Sciatic nerve (tissue), 2 donors: ENCODE results near the gene TLE5. TPM values are rescaled to one million over a fixed set of nuclear protein-coding genes. Genes with fewer than 3 reads are reported as not detected.

Experiments used
- ATAC-seq: fragments of 200-7000 bp; cut with Tn5 transposase; one replicate; pipeline ENCODE4 v1.9.1; 2020; ENCODE audit warnings: mild to moderate bottlenecking, moderate library complexity
- DNase-seq: peaks from one replicate; pipeline ENCODE4 v3.0.0-alpha.2; 2020; ENCODE audit warnings: low spot score
- intact Hi-C: fragments of 100-400 bp; cut with DNase I; formaldehyde crosslinking; loops from one replicate; pipeline ENCODE4 v1.14.2; 2022
- total RNA-seq: library from RNA; stranded (reverse); fragmentation: NEBNext Ultra II Directional; extraction: Animal tissue kit (Norgen Biotek cat#: 25700); gene quantifications from one replicate; pipeline ENCODE4 v1.2.1, GENCODE V29; 2021
- donor health status: DM: no; HTN: no; CAD: no.
- donor health status: DM: no; HTN: no; CAD: no.

TLE5 gene, protein sequence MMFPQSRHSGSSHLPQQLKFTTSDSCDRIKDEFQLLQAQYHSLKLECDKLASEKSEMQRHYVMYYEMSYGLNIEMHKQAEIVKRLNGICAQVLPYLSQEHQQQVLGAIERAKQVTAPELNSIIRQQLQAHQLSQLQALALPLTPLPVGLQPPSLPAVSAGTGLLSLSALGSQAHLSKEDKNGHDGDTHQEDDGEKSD
- 708 TPM for total RNA-seq

DNA sequence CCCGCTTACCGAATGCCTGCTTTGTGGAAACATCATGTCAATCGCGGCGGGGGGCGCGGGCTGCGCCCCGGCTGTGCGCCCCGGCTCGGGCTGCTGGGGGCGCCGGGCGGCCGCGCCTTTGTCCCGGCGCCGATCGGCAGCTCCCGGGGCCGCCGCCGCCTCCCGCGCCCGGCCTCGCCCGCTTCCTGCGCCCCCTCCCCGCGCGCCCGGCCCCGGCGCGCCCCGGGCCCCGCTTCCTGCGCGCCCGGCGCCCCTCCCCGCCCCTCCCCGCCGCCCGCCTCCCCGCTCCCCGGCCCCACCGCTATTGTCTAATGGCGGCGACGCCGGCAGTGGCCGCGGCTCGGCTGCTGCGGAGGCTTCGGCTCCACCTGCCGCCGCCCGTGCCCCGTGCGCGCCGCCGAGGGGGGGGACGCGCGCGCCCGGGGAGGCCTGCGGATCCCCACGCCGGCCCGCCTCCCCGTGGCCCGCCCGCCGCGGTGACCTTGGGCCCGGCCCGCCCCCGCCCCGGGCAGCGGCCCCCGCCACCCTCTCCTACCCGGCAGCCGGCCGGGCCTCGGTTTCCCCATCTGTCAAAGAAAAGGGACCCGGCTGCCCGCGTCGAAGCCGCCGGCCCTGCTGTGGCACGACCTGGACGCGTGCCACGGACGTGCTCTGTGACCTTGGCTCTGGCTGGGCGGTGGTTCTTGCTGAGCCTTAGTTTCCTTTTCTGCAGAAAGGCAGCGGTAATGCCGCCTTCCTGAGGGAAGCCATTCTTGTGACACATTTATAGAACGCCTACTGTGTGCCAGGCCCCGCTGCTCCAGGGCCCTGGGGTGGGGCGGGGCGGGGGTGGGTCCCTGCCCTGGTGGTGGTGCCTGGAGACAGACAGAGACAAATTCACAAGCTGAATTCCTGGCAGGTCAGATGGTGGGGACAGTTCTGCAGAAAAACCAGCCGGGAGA is at the start of gene TLE5:
TSS of gene TLE5 (minus strand) at position 331 of the 941 bp plus-strand sequence. CDS start at position 36, 295 bp downstream.
- peak; percentile 80 for DNase-seq

DNA sequence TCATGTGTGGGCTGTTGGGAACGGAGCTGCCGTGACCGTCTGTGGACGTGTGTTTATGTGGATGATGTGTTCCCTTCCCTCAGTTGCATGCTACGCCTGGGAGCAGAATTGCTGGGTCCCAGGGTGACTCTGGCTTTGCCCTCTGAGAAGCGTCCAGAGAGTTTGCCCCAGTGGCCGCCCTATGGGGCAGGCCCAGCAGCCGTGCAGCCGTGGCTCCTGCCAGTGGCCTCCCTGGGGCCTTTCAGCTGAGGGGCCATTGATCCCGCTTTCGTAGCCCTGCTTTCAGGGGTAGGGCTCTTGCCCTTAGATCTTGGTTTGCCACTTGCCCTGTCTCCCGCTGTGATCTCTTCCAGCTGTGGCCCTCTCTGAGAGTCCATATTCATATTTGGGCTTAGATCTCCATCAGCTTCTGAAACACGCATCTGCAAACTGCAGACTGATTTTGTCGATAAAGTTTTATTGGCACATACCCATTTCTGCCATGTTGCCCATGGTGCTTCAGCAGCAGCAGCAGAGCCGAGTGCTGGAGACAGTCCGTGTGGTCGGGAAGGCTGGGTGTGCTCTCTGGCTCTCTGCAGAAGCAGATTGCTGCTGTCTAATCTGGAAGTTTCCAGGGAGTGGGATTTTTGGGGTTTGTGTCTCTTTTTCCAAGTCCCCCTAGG is 49.4 kb upstream of the TLE5 start:
- ATAC-seq (no peak), DNase-seq (no peak)
- intact Hi-C loops = no loop called here

More for the DNA sequence above, at the start of gene TLE5:
- intact Hi-C loops = no loop called here
- peak; percentile 44 for ATAC-seq

DNA sequence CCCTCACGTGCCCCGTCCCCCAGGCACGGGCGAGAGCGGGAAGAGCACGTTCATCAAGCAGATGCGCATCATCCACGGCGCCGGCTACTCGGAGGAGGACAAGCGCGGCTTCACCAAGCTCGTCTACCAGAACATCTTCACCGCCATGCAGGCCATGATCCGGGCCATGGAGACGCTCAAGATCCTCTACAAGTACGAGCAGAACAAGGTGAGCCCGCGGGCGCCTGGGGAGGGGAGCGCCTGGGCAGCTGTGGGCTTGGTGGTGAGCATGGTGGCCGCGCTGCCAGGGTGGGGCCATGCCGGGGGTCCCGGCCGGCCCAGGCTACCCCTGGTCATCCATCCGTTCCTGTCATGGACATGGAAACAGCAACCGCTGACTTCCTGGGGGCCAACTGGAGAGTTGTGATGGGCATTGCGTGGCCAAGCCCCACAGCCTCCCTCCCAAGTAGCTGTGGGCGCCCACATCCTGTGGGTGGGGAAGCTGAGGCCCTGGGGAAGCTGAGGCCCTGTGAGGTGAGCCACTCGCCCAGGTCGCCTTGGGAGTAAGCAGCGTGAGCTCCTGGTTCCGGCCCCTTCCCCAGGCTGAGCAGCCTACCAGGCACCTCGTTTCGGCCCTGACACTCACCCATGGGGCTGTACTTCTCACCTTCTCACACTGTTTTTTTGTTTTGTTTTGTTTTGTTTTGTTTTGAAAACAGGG is 48.0 kb upstream of the TLE5 start:
- DNase-seq (no peak), ATAC-seq (no peak)
- intact Hi-C loops = no loop called here

DNA sequence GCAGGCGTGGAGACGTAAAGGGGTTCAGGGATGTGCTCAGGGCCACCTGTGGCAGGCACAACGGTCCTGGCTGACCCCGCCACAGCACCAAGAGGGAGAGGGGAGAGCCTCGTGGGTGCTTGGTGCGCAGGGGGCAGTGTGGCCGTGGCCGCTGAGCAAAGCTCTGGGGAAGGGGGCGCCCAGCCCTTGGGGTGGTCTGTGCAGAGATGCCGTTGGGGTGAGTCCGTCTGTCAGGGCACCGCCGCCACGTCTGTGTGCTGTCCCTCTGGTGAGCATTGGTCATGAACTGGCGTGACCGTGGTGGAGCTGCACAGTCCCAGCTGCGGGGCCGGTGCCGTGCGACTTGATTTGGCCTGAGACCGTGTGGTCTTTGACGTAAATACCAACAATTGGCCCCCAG is 47.2 kb upstream of the TLE5 start:
- no peak for DNase-seq
- intact Hi-C loops = loop anchor here (10.0 kb wide), 1 partner anchor 155 kb away; no protein-coding TSS in a partner anchor
- ATAC-seq = no peak

DNA sequence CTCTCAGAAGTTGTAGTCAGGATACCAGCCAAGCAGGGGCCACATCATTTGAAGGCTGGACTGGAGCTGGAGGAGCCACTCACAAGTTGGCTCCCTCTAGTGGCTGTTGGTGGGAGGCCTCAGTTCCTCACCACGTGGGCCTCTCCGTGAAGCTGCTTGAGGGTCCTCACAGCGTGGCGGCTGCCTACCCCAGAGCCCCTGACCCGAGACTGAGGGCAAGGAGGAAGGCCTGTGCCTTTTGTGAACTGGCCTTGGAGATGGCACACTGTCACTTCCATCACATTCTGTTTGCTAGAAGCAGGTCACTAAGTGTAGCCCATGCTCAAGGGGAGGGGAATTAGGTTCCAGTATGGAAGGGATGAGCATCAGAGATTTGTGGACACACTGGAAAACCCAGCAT is 46.5 kb upstream of the TLE5 start:
- intact Hi-C loops = loop anchor here (10.0 kb wide), 1 partner anchor 154 kb away; no protein-coding TSS in a partner anchor
- ATAC-seq (peak; percentile 51), DNase-seq (no peak)

DNA sequence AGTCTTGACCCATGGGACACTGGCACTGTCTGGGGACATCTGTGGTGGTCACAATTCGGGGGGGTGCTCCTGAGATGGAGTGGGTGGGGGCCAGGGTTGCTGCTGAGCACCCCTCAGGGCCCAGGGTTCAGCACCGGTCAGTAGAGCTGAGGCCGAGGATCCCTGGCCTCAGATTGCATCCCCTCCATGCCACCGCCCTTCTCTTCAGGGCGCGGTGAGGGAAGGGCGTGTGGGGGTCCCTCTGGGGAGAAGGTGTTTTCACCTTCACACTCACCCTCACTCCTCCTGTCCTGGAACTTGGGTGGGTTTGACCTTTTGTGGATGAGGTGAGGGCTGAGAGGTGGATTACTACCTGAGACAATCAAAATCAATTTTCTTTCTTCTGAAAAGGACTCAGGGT is 45.4 kb upstream of the TLE5 start:
- intact Hi-C loops = loop anchor here (10.0 kb wide), 1 partner anchor 153 kb away; no protein-coding TSS in a partner anchor
- ATAC-seq (no peak), DNase-seq (no peak)

DNA sequence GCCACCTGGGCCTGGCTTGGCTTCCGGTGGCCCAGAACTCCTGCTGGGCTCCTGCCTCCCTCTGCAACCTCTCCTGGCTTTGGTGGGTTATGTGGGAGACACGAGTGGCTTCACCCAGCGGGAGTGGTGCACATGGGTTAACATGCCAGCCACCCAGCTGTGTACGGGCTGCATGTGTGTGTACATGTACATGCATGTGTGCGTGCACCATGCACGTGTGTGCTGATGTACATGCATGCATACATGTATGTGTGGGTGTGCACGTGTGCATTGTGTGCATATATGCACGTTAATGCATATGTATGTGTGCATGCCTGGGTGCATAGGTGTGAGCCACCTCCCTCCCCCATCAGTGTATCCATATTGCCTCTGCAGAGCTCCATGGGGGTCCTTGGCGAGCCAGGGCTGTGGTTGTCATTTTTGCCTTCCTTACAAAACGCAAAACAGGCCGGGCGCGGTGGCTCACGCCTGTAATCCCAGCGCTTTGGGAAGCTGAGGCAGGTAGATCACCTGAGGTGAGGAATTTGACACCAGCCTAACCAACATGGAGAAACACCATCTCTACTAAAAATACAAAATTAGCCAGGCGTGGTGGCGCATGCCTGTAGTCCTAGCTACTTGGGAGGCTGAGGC is 44.3 kb upstream of the TLE5 start:
- no peak for ATAC-seq
- intact Hi-C loops = loop anchor here (10.0 kb wide), 1 partner anchor 152 kb away; no protein-coding TSS in a partner anchor
- no peak for DNase-seq

DNA sequence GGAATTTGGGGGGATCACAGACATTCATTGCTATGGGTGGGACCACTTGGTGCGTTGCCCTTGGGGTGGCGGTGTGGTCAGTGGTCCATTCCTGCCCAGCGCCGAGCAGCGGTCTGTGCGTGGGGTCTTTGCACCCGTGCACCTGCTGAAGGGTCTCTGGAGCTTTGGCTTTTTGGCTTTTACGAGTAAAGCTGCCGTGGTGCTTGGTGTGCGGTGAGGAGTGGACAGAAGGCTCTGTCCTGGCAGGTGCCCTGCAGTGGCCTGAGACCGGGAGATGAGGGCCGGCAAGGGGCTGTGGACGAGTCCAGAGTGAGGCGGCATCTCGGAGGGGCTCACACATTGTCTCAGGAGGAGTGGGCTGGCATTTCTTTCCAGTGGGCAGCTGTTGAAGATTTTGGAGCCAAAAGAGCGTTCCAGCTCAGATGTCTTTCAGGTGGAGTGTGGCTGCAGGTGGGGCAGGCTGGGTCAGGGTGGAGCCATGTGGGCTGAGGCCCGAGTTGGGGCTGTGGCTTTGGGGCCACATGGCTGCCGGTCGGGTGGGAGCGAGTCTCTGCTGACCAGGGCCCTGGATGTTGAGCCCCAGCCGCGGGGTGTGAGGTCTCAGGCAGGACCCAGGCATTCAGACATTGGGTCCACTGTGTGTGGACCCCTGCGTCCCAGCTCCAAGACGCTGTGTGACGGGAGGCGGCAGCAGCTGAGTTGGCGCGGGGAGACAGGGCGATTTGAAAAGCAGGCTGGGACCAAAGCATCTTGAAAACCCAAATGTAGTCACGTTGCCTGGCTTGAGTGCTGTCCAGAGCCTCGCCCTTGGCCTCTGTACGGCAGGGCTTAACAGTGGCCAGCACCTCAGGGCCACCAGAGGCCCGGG is 43.6 kb upstream of the TLE5 start:
- ATAC-seq (peak; percentile 19), DNase-seq (no peak)
- intact Hi-C loops = loop anchor here (10.0 kb wide), 1 partner anchor 151 kb away; no protein-coding TSS in a partner anchor

DNA sequence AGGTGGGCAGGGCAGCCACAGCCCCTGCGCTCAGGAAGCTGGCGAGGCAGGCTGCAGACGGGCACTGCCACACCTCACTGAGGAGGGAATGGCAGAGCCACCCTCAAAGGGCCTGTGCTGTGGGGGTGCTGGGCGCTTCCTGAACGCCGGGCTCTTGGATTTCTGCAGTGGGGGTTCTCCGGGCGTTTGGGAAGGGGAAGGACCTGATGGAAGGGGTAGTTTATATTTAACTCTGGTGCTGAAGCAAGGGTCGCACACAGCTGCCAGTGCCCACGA is 42.4 kb upstream of the TLE5 start:
- no peak for DNase-seq
- intact Hi-C loops = loop anchor here (10.0 kb wide), 1 partner anchor 150 kb away; no protein-coding TSS in a partner anchor
- ATAC-seq = no peak

DNA sequence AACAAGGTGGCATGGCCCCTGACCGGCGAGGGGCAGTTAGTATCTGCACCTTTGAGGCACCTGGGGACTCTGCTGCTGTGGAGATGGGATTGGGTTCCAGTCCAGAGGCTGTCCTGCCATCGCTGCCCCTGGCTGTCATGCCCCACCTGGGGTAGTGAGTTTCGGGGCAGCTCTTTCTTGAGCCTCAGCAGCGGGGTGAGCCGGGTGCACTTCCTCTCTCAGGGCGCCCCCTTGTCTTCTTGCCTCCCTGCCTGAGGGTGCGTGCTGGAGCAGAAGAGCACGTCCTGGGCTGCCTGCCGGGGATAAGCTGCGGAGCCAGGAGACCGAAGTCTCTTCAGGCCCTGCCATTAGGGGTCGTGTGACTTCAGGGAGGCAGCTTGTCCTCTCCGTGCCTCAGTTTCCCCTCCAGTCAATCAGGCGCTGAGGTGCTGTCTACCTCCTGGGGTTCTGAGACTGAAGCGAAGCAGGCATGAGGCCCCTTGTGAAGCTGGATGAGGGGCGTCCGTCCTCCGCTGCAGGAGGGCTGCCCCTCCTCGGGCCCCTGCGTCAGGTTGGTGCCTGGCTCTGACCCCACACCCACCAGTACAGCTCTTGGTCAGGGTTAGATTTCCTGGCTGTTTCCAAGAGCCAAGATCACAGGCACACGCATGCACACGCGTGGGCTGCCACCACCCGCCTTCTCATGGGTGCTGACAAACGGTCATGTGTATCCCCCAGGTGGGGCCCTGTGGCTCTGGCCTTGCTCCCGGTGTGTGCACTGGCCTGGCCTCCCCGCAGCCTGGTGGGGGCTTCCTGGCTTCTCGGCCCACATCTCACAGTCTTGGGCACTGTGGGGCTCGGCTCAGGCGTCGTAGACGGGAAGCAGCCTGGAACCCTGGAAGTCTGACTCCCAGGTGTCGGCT is 40.2 kb upstream of the TLE5 start:
- ATAC-seq (no peak), DNase-seq (no peak)
- intact Hi-C loops = loop anchor here (10.0 kb wide), 1 partner anchor 148 kb away; no protein-coding TSS in a partner anchor

DNA sequence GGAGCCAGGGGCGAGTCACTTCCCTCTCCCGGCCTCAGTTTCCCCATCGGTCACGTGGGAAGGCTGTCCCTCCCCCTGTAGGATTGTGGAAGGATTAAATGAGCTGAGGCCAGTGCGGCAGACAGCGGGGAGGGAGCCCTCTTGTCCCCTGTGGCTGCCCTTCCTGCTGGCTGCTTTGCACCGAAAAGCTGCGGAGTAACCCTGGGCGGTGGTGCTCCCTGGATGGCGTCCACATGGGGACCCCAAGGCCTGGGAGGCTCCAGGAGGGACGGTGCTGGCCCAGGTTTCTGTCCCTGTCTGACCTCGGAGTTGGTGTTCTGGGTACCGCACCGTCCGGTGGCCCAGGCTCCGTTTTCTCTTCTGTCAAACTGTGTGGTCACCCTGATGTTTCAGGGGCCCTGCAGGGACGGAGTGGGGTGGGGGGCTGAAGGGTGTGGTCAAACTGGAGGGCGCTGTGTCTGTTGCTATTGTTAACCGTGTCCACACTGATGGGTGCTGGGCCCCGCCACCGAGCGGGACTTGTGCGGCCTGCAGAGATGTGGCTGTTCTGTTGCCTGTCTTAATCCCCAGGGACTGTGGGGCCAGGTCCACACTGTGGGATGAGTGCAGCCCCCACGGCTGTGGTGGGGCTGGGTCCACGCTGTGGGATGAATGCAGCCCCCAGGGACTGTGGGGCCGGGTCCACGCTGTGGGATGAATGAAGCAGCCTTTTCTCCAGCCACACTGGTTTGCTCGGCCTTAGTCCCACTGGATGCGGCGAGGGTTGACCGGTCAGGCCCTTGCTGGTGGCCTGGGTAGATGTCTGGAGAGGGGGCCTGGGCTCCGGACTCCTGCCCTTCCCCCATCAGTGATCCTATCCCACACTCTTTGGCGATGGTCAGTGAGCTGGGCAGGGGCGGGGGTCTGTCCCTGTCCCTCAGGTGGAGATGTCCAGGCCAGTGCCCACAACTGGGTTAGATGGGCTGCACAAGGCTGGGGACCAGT is 38.7 kb upstream of the TLE5 start:
- DNase-seq (no peak), ATAC-seq (no peak)
- intact Hi-C loops = loop anchor here (10.0 kb wide), 1 partner anchor 146 kb away; no protein-coding TSS in a partner anchor

DNA sequence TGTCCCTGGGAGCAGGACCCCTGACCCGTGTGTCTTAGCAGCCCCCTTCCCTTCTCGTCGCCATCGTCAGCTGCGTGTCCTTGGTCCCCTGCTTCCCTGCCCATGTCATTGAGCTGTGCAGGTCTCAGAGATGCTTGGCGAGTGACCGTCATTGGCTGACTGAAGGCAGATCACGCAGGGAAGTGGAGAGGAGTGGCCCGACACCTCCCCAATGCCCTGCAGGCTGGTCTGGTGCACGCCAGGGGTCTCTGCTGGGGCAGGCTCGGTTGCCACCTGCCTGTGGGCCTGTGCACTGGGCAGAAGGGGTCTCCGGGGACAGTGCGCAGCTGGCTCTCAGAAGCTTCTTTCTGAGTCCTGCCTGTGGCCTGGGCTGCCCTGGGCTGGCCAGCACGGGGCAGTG is 38.0 kb upstream of the TLE5 start:
- intact Hi-C loops = loop anchor here (10.0 kb wide), 1 partner anchor 146 kb away; no protein-coding TSS in a partner anchor
- DNase-seq (no peak), ATAC-seq (no peak)

DNA sequence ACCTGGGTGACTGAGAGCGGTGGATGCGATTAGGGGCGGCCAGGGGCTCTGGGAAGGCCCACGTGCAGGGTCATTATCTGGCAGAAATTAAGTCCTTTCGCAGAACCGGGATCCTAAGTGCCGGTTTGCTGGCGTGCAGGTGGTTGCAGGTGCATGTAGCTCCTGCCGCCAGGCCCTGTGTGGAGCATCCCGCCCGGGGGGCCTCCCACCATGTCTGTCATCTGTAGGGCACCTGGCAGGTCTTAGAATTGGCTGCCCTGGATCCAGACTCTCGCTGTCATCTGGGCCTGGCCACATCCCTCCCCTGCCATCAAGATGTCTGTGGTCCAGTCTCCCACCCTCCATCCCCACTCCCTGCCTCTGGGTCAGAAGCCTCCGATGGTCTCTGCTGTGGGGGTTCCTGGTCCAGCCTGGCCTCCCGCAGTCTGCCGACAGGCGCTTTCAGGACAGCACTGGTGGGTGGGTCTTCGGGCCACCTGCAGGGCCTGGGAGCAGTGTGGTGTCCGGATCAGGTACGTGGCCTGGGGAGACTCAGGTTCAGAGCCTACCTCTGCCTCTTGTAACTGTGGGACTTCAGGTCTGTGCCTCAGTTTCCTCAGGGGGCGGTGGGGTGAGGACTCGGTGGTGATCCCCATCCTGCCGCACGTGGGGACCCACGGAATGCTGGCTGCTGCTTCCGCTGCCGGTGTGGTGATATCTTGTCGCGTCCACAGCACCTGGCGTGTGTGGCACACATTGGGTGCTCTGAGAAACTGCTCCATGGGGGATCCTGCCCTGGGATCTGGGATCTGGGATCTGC is 37.3 kb upstream of the TLE5 start:
- intact Hi-C loops = loop anchor here (10.0 kb wide), 1 partner anchor 145 kb away; no protein-coding TSS in a partner anchor
- no peak for DNase-seq

DNA sequence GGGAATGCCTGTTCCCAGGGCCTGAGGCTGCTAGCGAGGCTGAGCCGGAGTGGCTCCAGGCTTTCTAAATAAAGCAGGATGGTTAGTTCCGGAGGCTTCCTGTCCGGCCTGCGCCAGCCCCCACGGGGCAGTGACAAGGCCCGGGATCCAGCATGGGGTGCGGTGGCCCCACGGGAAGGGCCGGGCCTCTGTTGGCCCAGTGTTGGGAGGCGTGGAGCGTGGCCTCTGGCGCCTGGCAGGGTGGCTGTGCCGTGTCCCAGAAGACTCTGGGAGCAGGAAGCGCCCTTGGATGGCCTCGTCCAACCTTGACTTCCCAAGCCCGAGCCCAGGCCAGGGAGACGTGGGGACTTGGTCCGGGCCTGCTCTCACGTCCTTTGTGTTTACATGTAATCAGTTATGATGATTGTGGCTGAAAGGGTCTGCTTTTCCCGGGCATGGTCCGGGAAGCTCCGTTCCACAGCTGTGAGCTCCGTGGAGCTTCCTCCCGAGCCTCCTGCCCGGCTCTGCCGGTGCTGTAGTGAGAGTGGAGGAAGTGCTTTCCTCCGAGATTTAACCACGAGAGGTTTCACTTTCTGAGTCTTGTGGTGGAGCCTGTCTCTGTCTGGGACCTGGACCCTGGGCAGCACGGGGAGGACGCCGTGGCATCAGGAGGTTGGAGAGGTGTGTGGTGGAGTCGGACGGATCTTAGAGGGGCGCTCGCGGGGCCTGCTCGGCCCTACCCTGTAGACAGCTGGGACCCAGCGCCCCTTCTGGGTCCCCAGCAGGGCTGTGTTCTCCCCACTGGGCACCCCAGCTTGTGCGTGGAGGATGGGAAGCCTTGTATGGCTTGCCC is 36.4 kb upstream of the TLE5 start:
- DNase-seq (no peak), ATAC-seq (peak; percentile 22)
- intact Hi-C loops = no loop called here

More for the DNA sequence above, 37.3 kb upstream of the TLE5 start:
- no peak for ATAC-seq
